Retinal pigment epithelial cell (primary cell): ENCODE results near the gene BTBD16.

Experiments
- DNase-seq: peaks from one replicate; pipeline ENCODE4 v3.0.0-alpha.2; 2010; ENCODE audit warnings: low read depth
- H3K4me3 ChIP-seq: 2 replicates; pipeline ENCODE4 v1.5.1; 2011; ENCODE audit warnings: mild to moderate bottlenecking, low read length, control low read depth, moderate library complexity
- TF ChIP-seq, protein P1 (sequence below): conservative IDR thresholded peaks from 2 replicates; pipeline ENCODE4 v1.5.1; 2011; ENCODE audit warnings: low read depth, low read length, control low read depth, inconsistent platforms

The BTBD16 gene

GRCh38 chr10:122281018-122281626, 10.0 kb downstream of the BTBD16 start:
- TF ChIP-seq, protein P1, sequence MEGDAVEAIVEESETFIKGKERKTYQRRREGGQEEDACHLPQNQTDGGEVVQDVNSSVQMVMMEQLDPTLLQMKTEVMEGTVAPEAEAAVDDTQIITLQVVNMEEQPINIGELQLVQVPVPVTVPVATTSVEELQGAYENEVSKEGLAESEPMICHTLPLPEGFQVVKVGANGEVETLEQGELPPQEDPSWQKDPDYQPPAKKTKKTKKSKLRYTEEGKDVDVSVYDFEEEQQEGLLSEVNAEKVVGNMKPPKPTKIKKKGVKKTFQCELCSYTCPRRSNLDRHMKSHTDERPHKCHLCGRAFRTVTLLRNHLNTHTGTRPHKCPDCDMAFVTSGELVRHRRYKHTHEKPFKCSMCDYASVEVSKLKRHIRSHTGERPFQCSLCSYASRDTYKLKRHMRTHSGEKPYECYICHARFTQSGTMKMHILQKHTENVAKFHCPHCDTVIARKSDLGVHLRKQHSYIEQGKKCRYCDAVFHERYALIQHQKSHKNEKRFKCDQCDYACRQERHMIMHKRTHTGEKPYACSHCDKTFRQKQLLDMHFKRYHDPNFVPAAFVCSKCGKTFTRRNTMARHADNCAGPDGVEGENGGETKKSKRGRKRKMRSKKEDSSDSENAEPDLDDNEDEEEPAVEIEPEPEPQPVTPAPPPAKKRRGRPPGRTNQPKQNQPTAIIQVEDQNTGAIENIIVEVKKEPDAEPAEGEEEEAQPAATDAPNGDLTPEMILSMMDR: no peak
- H3K4me3 ChIP-seq: no peak overlapping the region
- DNase-seq: no peak

DNA sequence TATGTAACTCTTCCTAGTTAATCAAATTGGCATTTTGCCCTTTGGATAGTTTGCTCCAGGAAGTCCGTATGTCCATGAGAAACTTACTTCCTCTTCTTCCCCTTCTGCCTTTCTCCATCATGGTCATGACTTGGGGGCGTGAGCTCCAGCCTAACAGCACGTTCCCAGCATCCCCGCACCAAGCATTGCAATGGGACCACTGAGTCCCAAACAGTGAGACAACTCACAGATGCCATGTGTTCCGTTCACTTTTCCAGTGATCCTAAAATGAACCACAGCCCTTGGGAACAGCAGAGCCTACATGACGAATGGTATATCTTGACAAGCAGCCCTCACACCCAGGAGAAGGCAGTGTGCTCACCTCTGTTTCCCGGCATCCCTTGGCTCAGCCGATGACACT, 10.7 kb downstream of the BTBD16 start:
- TF ChIP-seq, protein P1: no peak
- no peak overlapping the region for H3K4me3 ChIP-seq

GRCh38 chr10:122282253-122282671, 11.2 kb downstream of the BTBD16 start:
- no peak for DNase-seq
- H3K4me3 ChIP-seq: no peak overlapping the region
- TF ChIP-seq, protein P1: no peak

More for the DNA sequence above, 10.7 kb downstream of the BTBD16 start:
- no peak for DNase-seq

GRCh38 chr10:122282909-122283308, 11.8 kb downstream of the BTBD16 start:
- DNase-seq: no peak
- TF ChIP-seq, protein P1: no peak

DNA sequence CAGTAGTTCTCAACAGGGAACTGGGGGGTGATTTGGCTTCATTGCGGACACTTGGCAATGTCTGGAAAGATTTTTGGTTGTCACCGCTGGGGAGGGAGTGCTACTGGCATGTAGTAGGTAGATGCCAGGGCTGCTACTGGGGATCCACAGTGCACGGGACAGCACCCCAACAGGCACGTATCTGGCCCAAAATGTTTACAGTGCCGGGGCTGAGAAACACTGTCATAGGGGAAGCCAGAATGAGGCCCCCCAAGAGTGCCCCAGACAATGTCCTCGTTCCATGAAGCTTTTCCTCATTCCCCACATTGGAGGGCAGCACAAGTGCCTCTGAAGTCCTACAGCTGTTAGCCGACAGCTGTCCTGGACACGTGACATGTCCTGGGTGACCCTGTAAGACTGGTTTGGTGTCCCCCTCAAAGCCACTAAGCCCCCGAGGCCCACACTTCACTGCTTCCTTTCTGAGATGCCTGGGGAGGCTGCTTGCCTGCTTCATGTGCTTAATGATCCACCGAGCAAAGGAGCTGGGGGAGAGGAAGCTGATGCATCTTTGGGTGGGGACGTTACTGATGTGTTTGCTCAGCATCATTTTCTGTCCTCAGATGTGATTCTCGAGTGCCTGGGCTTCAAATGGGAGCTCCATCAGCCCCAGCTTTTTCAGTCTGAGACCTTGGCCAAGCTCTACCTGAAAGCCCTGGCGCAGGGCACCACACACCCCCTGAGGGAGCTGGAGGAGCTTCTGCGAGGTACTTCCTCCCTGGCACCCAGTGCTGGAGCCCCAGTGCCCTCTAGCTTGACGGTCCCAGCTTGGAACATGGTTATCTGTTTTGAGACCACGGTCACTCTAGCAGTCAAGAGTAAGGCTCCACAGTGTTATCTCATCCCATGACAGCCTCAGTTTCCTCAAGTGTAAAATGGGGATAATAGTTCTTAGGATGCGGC, 14.7 kb downstream of the BTBD16 start:
- no peak for DNase-seq
- TF ChIP-seq, protein P1: no peak
- no peak overlapping the region for H3K4me3 ChIP-seq

More at GRCh38 chr10:122282909-122283308, 11.8 kb downstream of the BTBD16 start:
- H3K4me3 ChIP-seq: no peak overlapping the region

DNA sequence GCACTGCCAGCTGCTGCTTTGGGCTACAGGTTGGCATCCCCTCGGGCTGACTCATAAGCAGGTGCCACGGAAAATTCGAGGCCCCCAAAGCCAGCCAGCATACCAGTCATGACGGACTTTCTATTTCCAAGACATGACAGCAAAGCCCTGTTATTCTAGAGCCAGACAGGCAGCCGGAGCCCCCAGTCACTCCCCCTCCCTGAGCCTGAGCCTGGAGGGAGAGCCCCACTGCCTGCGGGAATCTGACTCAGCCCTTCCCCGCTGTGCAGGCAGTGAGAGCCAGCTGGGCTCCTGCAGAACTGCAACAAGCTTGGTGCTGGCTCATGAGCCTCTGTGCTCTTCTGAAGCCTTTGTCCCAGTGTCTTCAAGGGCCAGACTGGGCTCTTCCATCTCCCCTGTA, 15.8 kb downstream of the BTBD16 start:
- TF ChIP-seq, protein P1: no peak
- peak; percentile 23 for DNase-seq
- H3K4me3 ChIP-seq: no peak overlapping the region
